GM18858 (cell line): ENCODE data around the gene PCYOX1L.

Experiments
- ATAC-seq: cut with Tn5 transposase; IDR thresholded peaks from one replicate; pipeline ENCODE4 v1.9.1; 2021; ENCODE audit not compliant: unreplicated experiment

The PCYOX1L gene

GRCh38 chr5:149333711-149334443 lies 24.0 kb upstream of the PCYOX1L start:
- no peak for ATAC-seq

DNA sequence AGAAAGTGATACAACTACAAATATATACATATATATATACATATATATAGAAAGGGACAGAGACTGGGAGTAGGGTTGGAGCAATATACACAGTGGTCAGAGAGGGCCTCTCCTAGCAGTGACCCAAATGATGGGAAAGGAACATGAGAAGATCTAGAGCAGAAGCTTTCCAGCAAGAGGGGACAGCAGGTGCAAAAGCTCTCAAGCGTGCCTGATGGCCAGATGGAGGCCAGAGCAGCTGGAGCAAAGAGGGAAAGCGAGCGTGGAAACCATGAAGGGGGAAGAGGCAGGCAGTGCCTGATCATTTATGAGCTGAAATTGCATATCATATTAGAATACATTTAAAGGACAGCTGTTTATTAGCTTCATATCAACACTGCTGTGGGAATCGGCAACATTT lies 20.1 kb upstream of the PCYOX1L start:
- ATAC-seq = no peak

GRCh38 chr5:149338364-149338763 lies 19.5 kb upstream of the PCYOX1L start:
- ATAC-seq = no peak

GRCh38 chr5:149340920-149341319 lies 16.9 kb upstream of the PCYOX1L start:
- no peak for ATAC-seq

GRCh38 chr5:149341876-149342275 lies 16.0 kb upstream of the PCYOX1L start:
- no peak for ATAC-seq

DNA sequence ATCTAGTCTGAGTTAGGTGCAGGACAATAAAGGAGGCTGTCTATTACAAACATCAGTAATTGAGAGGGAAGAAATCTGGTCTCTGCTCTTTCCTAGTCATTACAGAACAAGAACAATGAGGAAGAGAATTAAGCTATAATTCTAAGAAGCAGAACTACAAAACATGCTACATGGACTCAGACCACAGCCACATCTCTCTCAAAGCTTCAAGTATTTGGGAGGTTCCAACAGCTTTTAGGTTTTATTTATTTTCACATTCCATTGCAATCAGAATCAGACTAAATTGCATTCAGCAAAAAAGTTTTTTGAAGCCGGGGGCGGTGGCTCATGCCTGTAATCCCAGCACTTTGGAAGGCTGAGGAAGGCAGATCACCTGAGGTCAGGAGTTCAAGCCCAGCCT lies 13.7 kb upstream of the PCYOX1L start:
- ATAC-seq = no peak

GRCh38 chr5:149345147-149345891 lies 12.5 kb upstream of the PCYOX1L start, which contains the start of gene GRPEL2:
Gene GRPEL2 (plus strand): TSS chr5:149345499. CDS start chr5:149345540, 41 bp downstream.
- peak; percentile 95 for ATAC-seq

DNA sequence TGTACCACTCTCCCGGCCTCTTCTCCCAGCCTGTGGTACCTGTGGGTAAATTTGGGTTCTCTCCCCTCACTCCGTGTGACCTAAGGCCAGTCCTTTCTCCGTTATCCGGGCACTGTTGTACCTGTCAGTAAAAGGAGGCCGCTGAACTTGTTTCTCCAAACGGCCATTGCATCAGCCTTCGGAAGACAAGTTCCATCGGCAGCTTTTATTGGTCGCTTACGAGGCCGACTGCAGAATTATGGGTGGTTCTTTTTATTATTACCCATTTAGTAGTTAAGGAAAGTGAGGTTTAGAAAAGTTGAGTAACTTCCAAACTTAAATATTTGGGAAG lies 12.0 kb upstream of the PCYOX1L start:
- no peak for ATAC-seq

- ATAC-seq = no peak
These were observed 9.3 kb upstream of the PCYOX1L start for GRCh38 chr5:149348518-149348917.

GRCh38 chr5:149349382-149349781 lies 8.5 kb upstream of the PCYOX1L start:
- ATAC-seq = no peak

DNA sequence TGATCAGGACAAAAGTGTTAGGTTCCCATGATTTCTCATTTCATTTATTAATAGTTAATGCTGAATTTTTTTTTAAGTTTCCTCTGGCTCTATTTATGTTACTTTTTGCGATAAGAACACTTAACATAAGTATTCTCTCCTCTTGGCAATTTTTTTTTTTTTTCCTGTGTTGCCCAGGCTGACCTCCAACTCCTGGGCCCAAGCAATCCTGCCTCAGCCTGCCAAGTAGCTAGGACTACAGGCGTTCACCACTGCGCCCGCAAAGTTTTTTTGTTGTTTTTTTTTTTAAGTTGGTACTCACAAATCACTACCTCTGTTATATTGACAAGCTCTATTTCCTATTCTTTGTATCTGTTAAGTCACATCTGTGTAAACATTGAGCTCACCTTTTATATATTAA lies 5.7 kb upstream of the PCYOX1L start:
- ATAC-seq = no peak

DNA sequence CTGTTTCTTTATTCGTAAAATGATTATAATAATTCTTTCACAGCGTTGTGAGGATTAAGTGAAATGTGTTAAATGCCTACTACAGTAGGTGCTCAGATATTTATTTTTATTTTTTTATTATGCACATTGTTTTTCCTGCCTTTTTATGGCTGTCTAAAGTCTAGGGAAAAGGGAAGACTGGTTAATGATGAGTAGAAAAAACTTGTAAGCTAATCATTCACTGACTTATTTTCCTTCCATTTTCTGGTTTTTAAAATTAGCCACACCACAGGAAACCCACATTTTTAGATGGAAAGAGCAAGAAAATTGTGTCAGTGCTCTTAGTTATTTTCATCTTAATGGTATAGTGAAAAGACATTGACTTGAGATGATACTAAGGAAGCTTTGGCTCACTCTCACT lies 3.9 kb upstream of the PCYOX1L start:
- ATAC-seq = no peak

DNA sequence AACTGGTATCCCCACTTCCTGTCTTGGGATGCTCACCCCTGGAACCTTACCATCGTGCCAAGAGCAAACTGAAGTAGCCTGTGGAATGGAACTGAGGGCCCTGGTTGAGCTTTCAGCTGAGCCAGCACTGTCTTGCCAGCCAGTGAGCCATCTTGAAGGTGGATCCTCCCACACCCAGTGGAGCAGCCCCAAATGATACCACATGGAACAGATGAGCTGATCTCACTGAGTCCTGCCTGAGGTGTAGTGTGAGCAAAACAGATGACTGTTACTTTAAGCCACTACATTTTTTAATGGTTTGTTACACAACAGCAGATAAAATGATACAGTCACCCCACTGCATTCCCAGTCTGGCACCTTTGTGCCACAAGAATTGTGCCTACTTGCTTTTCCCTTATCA lies 2.2 kb upstream of the PCYOX1L start:
- no peak for ATAC-seq

DNA sequence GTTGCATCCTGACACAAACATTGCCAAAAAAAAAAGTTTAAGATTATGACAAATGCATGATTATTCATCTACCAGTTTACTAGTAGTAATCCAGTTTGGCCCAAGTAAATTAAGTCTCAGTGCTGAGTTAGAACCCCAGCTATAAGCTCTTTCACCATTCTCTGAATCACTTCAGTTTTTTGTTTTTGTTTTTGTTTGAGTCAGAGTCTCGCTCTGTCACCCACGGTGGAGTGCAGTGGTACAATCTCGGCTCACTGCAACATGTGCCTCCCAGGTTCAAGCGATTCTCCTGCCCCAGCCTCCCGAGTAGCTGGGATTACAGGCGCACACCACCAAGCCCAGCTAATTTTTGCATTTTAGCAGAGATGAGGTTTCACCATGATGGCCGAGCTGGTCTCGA lies 1.5 kb upstream of the PCYOX1L start:
- no peak for ATAC-seq

DNA sequence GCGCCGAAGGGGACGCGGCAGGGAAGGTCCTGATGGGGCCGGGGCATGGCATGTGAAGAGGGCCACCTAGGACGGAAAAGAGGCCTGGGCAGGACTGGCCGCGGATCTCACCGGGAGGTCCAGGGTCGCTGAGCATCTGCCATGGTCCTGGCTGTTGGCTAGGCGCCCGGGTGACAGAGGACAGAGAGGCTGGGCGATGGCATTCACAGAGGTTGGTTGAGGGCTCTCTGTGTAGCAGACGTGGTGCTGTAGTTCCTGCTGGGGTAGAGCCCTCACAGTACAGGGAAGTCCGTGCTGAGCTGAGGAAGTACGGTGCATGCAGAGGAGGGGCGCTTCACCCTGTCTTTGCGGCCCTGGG lies 427 bp downstream of the PCYOX1L start:
- ATAC-seq = no peak

DNA sequence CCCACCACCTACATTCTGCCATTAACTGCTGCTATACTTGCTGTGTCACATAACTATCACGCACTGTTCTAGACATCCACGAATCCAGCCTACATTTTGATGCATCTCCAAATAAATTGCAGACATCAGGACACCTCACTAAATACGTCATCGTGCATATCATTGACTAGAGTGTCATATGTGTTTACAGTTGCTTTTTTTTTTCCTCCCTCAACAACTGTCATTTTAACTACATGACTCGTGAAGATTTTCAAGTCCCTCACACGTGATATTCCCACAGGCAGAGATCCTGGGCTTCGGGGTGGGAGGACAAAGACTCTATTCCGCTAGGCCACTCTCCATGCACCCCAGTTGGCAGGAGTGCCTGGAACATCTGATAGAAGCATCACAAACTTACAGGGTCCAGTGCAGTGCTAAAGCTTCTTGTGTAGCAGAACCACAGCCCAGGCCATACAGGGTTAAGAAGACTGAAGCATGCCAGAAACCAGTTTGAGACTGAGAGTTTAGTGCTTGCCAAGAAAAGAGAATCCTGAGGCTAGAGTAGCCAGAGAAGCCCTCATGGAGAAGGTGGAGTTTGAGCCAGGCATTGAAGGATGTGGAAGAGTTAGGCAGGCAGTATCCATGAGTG lies 1.1 kb downstream of the PCYOX1L start:
- no peak for ATAC-seq

GRCh38 chr5:149360272-149360671 lies 2.4 kb downstream of the PCYOX1L start:
- no peak for ATAC-seq

GRCh38 chr5:149362541-149362940 lies 4.7 kb downstream of the PCYOX1L start:
- ATAC-seq = no peak

GRCh38 chr5:149363358-149363757 lies 5.5 kb downstream of the PCYOX1L start:
- no peak for ATAC-seq

- no peak for ATAC-seq
These were observed 6.1 kb downstream of the PCYOX1L start for GRCh38 chr5:149363936-149364335.

DNA sequence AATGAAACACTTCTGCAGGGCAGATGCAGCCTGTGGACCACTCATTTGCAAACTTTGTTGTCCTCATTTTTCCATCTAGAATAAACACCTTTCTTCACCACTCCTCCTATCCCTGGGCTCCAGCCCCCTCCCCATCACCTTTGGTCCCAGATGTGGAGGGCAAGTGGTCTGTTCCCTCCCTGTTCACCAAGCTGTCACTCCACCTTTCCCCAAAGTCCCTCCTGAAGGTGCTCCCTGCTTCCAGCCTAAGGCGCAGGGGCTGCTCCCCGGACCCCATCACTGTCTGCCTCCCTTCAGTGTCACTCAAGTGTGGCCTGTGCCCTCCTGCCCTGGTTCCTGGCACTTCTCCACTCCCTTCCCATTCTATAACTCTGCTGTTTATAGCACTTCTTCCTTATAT lies 6.9 kb downstream of the PCYOX1L start:
- ATAC-seq = no peak

GRCh38 chr5:149365418-149365817 lies 7.6 kb downstream of the PCYOX1L start:
- ATAC-seq = no peak
